HG02884 (cell line): Measurements from ENCODE around the gene RIMBP2.
A peak's percentile ranks its signal among the peaks of the same experiment; 100 is the strongest.
"Not testable (repeated sequence)": the region's sequence is repeated elsewhere in the genome, so short reads cannot be mapped to it uniquely, and the experiment has no call there.

ENCODE experiments used
- ATAC-seq: cut with Tn5 transposase; IDR thresholded peaks from one replicate; pipeline ENCODE4 v1.9.1; 2021; ENCODE audit warnings: mild to moderate bottlenecking, moderate library complexity; ENCODE audit not compliant: unreplicated experiment

The RIMBP2 gene, protein sequence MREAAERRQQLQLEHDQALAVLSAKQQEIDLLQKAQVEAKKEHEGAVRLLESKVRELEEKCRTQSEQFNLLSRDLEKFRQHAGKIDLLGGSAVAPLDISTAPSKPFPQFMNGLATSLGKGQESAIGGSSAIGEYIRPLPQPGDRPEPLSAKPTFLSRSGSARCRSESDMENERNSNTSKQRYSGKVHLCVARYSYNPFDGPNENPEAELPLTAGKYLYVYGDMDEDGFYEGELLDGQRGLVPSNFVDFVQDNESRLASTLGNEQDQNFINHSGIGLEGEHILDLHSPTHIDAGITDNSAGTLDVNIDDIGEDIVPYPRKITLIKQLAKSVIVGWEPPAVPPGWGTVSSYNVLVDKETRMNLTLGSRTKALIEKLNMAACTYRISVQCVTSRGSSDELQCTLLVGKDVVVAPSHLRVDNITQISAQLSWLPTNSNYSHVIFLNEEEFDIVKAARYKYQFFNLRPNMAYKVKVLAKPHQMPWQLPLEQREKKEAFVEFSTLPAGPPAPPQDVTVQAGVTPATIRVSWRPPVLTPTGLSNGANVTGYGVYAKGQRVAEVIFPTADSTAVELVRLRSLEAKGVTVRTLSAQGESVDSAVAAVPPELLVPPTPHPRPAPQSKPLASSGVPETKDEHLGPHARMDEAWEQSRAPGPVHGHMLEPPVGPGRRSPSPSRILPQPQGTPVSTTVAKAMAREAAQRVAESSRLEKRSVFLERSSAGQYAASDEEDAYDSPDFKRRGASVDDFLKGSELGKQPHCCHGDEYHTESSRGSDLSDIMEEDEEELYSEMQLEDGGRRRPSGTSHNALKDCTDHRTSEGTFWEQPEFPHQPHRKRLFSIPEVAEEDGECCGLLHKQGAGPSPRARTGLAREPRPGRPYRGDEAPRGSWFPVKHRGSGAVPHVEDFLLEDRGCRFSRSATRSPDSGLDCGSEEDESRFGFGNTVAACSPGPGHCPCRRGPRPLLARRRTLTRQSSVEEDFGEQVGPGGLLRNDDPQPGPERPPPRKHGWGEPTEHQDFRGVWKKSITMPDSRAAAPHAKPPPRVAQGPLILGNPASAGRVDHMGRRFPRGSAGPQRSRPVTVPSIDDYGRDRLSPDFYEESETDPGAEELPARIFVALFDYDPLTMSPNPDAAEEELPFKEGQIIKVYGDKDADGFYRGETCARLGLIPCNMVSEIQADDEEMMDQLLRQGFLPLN (N-terminal part only)

GRCh38 chr12:130715998-130716968, at the start of gene RIMBP2:
Gene RIMBP2, minus strand, starts transcription at chr12:130716299. Its CDS starts 237,286 bp downstream, at chr12:130479013.
- no peak for ATAC-seq

- no peak for ATAC-seq
These were observed 49.1 kb upstream of the RIMBP2 start for GRCh38 chr12:130765186-130765659.

DNA sequence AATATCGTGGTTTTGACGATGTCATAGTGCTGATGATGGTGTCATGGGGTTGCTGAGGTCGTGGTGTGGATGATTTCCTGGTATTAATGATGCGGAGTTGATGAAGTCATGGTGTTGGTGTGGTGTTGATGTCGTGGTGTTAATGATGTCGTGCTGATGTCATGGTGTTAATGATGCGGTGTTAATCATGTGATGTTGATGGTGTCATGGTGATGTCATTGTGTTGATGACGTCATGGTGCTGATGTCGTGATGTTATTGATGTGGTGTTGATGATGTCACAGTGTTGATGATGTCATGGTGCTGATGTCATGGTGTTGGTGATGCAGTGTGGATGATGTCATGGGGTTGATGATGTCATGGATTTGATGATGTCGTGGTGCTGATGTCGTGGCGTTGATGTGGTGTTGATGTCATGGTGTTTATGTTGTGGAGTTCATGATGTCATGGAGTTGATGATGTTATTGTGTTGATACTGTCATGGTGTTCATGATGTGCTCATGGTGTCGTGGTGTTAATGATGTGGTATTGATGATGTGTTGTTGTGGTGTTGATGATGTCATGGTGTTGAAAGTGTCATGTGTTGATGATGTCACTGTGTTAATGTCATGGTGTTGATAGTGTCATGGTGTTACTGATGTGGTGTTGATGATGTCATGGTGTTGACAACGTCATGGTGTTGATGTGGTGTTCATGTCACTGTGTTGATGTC, 48.5 kb upstream of the RIMBP2 start:
- ATAC-seq = no peak

DNA sequence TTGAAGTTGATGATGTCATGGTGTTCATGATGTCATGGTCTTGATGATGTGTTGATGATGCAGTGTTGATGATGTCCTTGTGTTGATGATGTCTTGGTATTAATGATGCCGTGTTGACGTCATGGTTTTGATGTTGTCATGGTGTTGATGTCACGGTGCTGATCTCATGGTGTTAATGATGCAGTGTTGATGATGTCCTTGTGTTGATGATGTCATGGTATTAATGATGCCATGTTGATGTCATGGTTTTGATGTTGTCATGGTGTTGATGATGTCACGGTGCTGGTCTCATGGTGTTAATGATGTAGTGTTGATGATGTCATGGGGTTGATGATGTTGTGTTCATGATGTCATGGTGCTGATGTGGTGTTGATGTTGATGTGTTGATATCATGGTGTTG, 48.0 kb upstream of the RIMBP2 start:
- no peak for ATAC-seq

DNA sequence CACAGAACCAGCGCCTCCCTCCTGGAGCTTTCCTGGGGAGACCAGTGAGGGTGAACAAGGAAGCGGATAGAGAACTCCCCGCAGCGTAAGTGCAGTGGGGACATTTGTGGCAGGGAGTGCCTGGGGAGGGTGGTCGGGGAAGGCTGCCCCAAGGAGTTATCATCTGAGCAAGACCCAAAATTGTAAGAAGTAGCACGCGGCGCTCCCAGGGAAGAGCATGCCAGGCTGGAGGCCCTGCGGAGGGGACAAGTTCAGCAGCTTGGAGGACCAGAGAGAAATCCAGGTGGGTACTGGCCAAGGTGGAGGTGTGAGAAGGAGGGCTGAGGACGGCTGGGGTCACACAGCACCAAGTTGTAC, 46.2 kb upstream of the RIMBP2 start:
- no peak for ATAC-seq

GRCh38 chr12:130761537-130762318, 45.6 kb upstream of the RIMBP2 start:
- peak; percentile 52 for ATAC-seq

DNA sequence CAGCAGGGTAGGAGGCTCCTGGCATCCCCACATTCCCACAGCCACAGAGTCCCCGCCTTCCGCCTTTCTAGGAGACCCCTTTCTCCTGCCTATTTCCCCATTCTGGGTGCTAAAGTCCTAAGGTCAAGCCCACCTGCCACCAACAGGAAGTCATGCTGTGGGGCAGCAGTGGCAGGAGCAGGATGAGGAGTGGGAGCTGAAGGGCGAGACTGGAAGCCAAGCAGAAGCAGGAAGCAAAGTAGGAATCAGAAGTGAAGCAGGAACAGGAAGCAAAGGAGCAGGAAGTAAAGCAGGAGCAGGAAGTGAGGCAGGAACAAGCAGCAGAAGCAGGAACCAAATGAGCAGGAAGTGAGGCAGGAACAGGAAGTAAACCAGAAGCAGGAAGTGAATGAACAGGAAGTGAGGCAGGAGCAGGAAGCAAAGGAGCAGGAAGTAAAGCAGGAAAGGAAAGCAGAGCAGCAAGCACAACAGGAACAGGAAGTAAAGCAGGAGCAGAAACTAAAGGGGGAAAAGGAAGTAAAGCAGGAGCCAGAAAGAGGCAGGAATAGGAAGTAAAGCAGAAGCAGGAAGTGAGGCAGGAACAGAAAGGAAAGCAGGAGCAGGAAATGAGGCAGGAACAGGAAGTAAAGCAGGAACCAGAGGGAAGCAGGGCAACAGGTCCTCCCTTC, 38.3 kb upstream of the RIMBP2 start:
- no peak for ATAC-seq

GRCh38 chr12:130752692-130753230, 36.7 kb upstream of the RIMBP2 start:
- no peak for ATAC-seq

- not testable (repeated sequence) for ATAC-seq
These were observed 35.9 kb upstream of the RIMBP2 start for GRCh38 chr12:130752037-130752436.

DNA sequence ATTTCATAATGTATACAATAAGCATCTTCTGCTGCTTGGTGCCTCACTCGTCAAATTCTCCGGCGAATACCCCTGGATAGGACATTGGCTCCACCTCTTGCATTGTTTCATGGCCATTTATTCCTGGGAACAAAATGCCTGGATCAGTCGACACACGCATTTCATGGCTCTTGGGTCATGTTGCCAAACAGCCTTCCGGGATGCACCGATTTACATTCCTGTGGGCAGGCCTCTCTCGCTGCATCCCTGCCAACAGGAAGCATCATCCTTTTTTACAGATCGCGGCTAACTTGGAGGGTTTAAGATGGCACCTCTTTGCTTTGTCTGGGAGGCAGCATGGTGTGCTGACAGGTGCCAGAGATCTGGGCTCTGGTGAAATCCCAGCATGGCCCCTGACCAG, 32.7 kb upstream of the RIMBP2 start:
- ATAC-seq = no peak

- ATAC-seq = peak; percentile 92
These were observed 32.0 kb upstream of the RIMBP2 start for GRCh38 chr12:130747867-130748740.

GRCh38 chr12:130746546-130746945, 30.4 kb upstream of the RIMBP2 start:
- ATAC-seq = no peak

GRCh38 chr12:130745921-130746320, 29.8 kb upstream of the RIMBP2 start:
- ATAC-seq = no peak

DNA sequence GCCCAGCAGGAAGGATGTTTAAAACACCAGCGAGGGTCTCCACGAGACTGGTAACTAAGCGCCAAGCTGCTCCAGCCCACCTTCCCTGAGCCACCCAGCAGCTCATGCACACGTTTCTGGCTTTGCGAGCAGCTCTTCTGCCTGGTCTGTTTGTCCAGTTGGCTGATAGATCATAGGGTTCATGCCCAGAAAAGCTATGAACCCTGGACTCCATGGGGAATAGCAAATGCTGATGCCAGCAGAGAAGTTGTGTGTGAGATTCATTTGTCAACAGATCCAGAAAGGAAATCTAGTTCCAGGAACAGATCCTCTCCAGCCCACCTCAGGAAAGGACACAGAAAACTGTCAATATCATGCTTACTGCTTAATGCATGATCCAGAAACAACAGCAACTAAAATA, 28.2 kb upstream of the RIMBP2 start:
- ATAC-seq = no peak

DNA sequence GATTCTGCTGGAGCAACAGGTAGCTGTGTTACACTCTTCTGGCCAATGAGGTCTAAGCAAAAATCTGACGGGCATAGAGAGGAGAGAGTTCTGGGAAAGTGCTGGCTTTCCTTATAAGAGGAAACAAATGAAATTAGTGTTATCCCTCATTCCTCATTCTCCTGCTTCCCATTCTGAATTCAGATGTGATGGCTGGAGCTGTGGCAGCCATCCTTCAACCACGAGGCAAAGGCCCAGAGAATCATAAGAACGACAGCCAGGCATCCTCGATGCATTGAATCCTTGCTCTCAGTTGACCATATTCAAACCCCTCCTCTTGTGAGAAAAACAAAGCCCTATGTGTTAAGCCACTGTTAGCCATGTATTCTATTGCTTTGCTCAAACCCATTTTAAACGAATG, 27.5 kb upstream of the RIMBP2 start:
- no peak for ATAC-seq

- no peak for ATAC-seq
These were observed 27.1 kb upstream of the RIMBP2 start for GRCh38 chr12:130743176-130743575.

DNA sequence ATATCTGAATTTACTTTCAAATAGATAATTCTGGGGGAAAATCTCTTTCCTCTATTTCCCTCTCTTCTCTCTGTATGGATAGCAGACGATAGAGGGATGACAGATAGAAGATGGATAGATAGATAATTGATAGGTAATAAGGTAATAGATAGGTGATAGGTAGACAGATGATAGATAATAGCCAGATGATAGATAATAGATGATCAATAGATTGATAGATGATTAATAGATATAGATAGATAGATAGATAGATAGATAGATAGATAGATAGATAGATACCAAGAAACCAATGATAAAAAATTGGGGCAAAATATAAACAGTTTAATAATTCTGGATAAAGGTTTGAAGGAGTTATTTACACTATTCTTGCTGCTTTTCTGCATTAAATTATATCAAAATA, 26.6 kb upstream of the RIMBP2 start:
- no peak for ATAC-seq
